Stimulated activated CD4-positive, alpha-beta T cell treated with anti-CD3 and anti-CD28 coated beads, Interleukin-2, amount 100 ng/mL, for 48 hours (primary cell): Measurements from ENCODE around the gene UNC79.

Experiments used
- DNase-seq, 2 donors: peaks; one replicate each; pipeline ENCODE4 v3.0.0-alpha.2; 2020

The UNC79 gene

DNA sequence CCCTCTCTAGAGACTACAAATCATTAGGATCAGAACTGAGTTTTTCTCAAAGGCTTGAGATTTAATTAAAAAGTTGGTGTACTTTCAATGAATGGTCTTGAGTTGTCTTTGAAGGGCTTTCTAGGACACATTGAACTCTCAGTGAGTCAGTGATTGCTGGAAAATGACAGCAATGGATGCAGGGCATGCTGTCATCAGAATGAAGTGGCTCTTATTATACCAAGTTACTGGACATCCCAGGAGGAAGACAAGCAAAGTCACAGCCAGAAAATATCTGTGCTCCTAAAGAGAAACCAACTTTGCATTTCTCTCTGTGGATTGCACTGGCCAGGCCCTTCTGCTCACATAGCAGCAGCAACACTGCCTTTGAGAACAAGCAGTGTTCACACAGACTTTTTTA lies 244.9 kb downstream of the UNC79 start:
- DNase-seq: no peak

DNA sequence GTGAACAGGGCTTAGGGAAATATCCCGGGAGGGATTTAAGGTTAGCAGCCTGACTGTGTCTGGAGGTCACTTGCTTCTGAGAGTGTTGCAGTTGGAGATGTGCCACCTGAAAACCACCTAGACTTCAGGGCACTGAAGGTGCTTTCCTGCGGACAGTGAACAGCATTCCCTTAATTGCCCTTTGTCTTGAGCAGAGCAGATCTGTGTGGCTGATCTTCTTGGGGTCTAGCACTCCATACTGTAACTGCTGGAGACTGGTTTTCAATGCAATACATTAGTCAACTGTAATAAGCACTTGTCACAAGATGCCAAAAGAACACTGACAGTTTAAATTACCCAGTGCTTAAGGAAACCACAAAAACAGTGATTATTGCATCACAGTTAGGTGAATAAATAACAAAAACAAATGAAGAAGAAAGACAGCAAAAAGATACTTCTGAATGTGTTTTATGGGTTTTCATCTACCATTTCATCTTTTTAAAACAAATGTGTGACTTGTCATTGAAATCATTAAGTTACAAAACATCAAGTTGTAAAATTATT lies 245.7 kb downstream of the UNC79 start:
- no peak for DNase-seq

DNA sequence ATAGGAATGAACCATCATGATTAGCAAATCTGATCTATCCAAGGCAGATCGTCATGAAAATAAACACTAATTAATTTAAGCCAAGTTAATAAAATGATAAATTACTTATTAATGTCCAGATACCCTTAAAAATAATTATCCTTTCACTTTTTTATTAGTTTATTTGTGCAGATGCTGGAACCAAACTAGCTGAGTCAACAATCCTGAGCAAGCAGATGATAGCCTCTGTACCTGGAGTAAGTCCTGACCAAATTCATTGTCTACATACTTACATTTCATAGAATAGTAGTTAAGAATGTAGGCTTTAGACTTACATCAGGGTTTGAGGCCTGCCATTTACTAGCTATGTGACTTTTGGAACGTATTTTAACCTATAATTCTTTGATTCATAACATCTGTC lies 251.7 kb downstream of the UNC79 start:
- DNase-seq: no peak

DNA sequence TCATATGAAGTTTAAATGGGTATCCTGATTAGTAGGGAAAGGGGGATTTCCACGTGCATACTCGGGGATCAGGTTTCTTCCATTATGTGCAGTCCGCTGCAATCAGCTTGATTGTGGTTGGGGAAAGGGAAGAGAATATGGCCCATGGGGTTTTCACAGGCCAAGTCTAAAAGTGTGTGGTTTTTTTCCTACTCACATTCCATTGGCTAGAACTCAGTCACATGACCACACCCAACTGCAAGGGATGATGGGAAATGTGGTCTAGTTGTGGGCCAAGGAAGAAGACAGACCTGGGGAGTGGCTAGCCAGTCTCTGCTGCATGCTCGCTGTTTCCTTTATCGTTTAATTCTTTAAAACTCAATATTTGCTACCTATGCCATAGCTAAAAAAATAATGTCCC lies 252.5 kb downstream of the UNC79 start:
- no peak for DNase-seq

DNA sequence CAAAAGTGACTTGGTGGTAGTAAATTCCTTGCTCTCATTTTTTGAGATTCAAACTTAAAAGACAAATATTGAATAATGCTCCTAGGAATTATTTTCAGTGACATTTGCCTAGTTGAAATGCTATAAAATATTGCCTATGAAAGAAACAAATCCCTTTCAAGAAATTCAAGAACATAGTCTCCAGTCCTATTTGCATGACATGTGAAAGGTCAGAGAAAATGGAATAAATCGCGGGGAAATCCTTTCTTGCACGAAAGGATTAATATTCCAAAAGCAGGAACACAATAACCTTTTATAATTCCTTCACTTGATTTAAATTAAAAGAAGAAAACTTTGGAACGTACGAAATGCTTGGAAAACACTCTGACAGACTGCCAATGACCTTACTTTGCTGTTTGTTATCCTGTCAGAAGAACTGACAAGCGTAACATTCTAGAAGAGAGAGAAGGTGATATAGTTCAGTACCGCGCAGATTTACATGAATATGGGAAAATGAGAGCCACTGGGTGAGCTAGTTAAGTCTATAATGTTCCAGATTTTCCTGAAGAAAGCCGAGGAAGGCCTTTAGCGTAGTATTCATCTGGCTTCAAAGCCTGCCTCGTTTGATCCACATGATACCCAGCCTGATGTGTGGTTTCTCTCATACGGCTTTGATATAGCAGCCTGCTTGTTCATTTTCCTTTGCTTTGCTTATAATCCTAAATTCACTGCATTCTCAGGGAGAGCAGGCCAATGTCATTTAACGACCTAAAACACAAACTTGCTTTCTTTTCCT lies 254.6 kb downstream of the UNC79 start:
- DNase-seq: no peak

DNA sequence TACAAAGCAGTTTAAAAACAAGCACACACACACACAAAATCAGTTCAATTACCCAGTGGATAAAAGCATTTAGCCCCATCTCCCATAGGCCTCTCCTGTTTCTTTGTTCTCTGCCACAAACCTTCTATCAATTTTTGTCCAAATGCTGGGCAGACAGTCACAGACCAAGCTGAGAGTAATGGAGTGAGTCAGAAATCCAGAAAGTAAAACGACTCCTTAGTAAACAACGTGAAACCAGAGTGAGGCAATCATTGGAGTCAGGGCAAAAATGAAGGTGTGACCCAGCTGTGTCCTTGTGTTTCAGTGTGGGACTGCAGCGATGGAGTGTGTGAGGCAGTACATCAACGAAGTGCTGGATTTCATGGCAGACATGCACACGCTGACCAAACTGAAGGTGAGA lies 255.5 kb downstream of the UNC79 start:
- no peak for DNase-seq

DNA sequence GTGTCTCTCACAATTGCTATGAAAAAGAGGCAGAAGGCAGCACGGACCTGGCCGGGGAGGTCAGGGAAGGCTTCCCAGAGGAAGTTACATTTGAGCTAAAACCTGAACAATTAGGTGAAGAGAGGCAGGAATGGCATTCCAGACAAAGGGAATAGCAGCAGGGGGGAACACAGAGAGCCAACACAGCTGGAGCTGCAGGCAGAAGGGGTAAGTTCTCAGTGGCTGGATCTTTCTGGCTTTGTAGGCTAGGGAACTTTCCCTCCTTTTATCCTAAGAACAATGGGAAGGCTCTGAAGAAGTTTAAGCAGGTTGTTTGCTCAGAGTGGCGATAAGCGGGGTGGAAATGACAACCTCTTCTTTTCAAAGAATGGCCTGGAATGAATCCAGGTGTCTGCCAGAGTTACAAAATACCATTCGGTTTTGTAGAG lies 257.5 kb downstream of the UNC79 start:
- no peak for DNase-seq

DNA sequence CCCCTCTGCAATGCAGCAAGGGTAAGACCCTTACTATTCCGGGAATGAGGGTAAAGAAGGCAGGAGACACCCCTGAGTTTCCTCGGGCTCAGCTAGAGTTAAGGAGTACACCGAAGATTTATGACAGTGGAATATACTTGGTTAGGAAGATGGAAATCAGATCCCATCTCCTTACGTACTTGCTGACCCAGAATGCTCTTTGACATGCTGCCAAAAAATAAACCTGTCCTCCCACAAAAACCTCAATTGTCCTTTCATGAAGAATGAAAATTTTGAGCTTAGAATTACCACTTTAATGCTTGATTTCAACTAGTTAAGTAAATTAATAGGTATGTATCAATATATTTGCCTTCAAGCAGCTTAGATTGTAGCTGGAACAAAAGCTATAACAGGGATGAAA lies 258.1 kb downstream of the UNC79 start:
- DNase-seq: no peak

DNA sequence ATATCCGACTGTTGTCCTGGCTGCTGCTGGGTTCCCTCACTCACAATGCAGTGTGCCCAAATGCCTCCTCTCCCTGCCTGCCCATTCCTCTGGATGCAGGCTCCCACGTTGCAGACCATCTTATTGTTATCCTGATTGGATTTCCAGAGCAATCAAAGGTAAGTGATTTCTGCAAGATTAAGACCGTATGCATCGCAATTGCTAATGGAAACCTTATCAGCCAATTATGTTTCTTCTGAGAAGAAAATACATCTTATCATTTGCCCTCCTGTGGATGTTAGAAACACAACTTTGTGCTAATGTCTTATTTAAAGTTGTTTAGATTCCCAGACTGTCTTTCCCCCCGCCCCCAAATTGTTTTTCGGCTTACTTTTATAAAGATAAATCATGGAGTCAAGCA lies 259.4 kb downstream of the UNC79 start:
- no peak for DNase-seq

DNA sequence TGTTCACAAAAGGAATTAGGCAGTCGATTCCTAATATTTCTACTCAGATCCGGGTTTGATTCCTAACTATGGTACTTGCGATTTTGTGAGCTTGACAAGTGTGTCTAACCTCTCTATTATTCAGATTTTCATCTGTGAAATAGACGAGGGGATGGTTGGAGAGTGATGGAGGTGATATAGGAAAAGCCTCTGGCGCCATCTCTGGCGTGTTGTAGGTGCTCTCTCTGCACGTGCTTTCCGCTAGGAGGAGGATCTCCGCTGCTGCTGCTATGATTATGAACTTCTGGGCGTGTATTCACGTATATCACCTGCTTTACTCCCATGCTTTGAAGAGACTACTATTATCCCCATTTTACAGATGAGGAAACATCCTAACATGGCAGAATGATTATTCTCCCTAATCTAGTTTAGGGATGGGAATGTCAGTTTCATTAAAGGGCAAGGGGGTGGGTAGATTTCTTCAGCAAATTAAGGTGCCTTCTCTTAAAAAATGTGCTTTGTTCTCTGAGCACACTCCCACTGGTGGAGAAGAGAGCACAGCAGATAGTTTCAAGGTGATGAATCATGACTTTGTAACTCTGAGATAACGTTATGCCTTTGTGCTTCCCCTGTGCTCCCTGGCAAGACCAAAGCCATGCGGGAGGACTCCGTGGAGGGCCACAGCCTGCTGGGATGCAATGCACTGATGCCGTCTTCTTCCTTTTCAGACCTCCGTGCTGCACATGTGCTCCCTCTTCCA lies 260.5 kb downstream of the UNC79 start:
- no peak for DNase-seq

DNA sequence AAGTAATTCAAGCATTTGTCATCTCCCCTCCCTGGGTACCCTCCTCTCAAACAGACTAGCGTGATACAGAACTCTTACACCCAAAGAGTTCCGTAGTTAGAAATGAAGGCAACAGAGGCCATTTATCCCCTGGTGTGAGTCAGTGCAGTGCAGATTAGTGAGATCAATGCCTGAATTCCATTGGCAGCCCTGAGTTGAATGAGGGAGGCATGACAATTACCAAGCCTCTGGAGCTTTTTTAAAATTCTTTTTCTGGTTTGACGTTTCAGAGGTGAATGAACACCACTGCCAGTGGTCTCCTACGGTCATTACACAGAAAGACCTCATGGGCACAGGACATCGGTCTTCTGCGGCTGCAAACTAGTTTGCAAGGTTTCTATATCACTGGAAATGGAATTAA lies 263.2 kb downstream of the UNC79 start:
- DNase-seq: no peak

DNA sequence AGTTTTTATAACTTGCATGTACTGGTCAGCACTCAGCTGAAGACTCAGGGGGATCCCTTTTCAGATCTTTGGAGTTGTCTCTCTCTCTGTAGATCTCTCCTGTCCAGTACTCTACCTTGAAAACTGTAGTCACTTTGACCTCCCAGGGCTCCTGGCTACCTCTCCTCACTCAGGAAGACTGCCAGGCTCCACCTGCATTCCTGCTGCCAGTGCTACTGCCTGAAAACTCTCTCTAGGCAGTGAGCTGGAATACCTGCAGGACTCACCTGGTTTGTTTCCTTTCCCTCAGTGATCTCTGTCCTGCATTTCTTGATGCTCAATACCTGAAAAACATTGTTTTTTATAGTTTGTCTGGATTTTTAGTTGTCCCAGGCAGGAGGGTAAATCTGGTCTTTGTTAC lies 270.2 kb downstream of the UNC79 start:
- DNase-seq: no peak

DNA sequence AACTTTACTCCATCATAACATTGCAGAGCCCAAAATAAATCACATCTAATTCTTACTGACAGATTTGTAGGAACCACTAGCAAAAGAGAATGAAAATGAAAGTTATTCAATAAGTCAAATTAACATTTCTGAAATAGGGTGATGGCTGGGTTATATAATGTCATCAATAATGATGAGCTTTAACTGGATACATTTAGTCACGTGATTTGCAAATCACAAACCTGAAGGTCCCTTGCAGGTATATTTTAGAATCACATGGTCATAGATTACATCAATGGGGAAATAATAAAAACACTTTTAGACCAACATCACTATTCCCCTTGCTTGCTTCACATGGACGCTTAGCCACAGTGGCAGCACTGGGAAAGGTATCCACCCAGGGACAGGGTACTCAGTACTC lies 270.8 kb downstream of the UNC79 start:
- no peak for DNase-seq

DNA sequence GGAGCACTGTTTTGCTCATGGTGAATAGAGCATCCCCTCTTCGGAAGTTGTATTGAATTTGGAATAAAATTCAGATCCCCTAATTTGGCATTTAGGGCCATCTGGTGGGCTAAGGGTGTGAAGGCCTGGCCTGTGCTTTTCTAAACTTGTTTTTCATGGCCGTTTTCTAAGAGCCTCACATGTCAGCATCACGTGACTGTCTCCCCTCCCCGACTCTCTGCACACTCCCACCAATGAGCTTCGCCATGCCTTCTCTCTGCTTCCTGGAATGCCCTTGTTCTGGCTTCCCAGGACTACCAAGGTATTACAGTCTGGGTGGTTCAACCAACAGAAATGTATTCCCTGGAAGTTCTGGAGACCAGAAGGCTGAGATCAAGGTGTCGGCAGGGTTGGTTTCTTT lies 272.2 kb downstream of the UNC79 start:
- DNase-seq: no peak

DNA sequence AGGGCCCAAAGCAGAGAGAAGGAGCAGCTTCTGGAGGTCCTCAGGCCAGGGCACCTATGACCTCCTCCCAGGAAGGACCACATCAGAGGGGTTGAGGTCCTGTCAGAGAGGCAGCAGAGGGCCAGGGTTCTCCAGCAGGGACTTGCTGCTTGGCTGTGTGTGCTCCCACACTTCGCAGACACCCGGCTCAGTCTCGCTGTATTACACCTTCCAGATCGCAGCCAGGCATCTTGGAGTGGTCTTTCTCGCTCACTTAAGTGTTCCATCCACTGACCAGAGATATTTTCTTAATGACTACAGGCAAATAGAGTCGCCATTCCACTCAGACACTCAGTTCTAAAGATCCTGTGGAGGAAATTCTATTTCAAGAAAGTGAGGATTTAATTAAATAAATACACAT lies 273.2 kb downstream of the UNC79 start:
- DNase-seq: no peak

DNA sequence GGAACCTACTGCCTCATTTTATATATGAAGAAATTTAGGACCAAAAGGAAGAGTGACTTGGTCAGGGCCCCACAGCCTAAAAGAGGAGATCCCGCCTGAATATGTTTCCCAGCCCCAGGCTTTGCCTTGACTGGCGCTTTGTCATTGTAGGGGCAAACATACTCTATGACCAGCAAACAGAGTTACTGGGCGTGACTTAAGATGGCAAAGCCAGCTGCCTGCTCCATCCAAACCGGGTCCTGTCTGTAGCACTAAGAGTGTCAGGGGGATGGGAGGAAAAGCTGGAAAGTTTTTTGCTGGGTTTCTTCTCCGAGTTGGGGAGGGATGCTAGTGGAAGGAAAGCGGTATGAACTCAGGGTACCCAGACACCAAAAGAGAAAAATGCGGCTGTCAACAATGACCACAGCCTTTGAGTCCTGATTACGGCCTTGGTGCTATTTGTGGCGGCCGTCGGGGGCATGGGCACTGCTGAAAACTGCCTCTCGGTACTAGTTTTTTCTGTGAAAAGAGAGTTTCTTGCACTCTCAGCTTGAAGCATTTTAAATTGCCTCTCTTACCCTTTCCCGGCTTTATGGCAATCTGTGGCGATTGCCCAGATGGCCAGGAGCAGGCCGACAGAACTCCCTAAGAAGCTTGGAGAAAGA lies 274.9 kb downstream of the UNC79 start:
- DNase-seq: no peak

DNA sequence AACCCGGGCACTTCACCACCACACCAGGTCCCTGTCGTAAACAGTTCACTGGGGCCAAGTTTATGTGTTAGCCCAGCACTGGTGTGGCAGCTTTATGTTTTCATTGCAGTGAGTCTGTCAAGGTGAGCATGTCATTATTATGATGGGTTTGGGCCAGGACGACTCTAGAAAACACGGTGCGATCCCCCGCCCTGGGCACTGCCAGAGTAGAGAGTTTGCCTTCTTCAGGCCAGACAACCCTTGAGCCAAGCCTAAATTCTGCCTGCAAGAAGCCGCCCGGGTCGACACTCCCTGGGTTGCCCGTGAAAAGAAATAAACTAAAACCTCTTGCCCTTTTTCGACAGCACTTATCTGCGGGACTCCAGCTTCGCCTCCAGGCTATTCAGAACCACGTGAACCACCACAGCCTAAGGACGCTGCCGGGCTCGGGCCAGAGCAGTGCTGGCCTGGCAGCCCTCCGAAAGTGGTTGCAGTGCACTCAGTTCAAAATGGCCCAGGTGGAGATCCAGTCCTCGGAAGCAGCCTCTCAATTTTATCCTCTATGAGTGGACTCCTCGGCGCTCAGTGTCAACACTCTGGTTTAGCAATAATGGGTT lies 275.7 kb downstream of the UNC79 start:
- DNase-seq: no peak

DNA sequence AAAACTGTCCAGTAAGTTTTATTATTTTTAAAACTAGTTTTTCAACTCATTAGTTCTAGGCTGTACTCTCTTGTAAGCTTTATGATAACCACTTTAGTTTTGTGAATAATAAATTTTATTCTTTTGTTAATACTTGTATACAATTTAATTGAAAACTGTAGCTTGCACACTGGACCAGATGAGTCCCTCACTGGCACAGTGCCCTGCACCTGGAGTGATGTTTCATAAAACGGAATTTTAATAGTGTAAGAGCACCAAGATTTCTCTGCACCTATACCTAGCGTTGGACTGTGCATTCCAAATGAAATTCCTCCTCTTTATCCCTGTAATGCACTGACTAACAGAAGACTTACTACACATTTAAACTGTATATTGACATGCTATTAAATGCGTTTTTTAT lies 276.7 kb downstream of the UNC79 start:
- DNase-seq: no peak

DNA sequence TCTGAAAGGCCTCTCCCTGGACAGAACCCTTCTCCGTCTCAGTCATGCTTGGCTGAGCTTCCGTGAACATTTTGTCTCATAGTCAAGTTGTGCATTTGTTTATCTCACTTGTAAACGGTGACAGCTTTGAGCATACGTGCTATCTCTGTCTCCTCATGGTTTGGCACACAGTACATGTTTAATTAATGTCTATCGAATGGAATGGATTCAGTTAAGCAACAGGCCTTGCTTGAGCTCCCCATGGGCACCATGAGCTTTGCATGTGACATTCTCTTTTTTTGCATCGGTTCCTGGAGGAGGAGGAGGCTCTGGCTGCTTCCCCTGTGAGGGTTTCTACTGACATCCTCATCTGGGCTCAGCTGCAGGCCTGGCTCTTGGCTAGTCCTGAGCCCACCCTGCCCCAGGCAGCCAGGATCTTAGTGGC lies 277.6 kb downstream of the UNC79 start:
- DNase-seq: no peak

DNA sequence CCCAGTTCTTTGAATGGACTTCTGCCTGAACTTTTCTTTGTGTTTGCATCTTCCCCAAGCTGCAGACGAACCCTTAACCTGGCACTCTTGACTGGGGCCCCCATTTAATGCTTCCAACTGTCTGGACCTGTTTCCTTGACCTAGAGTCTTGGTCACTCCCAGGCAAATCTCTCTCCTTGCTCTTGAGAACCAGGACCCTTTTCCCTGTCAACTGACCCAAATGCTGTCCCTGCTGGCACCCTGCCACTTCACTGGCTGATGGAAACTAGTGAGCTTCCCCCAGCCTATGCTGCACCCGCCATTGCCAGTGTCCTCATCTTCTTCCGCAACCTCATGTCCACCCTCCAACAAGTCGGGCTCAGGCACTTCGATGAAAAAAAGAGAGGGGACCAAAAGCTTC lies 278.1 kb downstream of the UNC79 start:
- DNase-seq: no peak

DNA sequence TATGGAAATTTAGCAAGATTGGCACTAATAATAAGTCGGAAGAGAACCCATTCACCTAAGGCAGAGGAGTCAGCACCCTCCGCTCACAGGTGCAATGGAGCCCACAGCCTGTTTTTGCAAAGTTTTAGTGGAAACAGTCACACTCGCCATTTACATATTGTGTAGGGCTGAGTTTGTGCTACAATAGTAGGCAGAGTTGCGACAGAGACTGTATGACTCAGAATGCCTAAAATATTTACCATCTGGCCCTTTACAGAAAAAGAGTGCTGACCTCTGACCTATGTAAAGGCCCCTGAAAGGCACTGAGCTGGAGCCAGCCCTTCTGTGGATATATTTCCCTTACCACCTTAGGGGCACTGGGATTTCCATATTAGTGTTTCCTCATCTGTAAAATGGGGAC lies 278.5 kb downstream of the UNC79 start:
- no peak for DNase-seq

DNA sequence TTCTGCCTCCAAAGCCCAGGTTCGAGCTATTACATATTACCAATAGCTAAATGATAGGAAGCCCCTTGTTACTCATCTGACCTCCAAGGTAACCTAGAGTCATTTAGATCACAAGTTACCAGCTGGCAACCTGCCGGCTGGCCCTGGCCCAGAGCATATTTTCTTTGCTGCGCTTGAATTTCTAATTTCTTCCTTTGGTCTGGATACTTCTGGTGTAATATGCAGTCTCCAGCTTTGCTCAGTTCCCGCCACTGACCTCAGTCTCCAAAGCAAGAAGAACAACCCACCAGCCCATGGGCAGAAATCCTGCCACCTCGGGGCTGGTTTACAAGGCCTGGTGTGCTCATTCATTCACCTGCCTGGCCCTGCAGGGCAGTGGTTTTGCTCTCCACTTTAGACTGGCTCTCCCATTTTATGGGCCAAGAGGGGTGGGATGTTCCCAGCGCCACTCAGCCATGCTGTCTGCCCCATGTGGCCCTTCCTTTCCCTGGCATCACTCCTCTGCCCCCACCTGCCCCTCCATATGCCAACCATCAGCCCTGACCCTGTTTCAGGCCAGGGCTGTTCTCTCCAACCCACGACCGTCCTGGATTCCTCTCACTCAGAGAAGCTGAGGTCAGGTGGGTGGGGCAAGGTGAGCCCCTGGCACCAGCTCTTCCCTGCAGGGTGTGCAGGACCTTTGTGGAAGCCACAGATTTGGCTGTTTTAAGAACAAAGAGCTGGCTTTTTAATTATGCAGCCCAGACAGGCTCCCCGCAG lies 281.5 kb downstream of the UNC79 start:
- no peak for DNase-seq
